Caki2 (cell line): ENCODE results near the gene FAT1. TPM values are rescaled to one million over a fixed set of nuclear protein-coding genes. Genes with fewer than 3 reads are reported as not detected.
A peak's percentile ranks its signal among the peaks of the same experiment; 100 is the strongest.

ENCODE experiments used
- DNase-seq: peaks from one replicate; pipeline ENCODE4 v3.0.0-alpha.2; 2015; ENCODE audit warnings: low read depth
- in situ Hi-C: cut with HindIII; loops from 2 replicates; pipeline ENCODE4 v1.10.0; 2016; ENCODE audit warnings: low sequenced_read_pairs, low pct_unique_long_range_greater_than_20kb, mixed read lengths
- total RNA-seq: library from RNA; depleted of rRNA; stranded (reverse); fragments of >200 nt; shearing (Covaris generic); gene quantifications from 2 replicates; pipeline ENCODE4 v1.2.3, GENCODE V29; 2014; ENCODE audit warnings: low replicate concordance

FAT1 gene
- total RNA-seq, 1 experiment from 2014 or later, result 107 TPM

- DNase-seq, result peak; percentile 94
- in situ Hi-C loops, result no loop called here
These were observed 80.0 kb downstream of the FAT1 start for GRCh38 chr4:186643501-186644310.

GRCh38 chr4:186642998-186643397 is 80.7 kb downstream of the FAT1 start:
- in situ Hi-C loops, result no loop called here
- DNase-seq, result no peak

DNA sequence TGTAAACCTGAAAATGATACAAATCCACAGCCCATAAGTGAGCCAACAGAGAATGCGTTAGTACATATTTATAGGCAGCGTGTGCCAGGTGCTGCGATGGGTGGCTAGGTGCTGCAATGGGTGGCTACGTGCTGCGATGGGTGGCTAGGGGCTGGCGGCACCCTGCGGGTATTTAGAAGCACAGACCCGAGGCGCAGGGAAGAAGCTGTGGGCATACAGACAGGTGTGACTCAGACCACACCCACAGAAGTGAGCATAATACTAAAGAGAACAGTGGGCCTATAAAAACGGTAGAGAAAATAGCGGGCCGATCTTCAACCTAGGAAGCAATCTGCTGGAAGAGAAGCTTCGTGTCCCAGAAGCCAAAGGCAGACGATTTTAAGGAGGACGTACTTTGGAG is 81.1 kb downstream of the FAT1 start:
- DNase-seq, result no peak
- in situ Hi-C loops, result no loop called here

- DNase-seq, result peak; percentile 95
- in situ Hi-C loops, result no loop called here
These were observed 89.0 kb downstream of the FAT1 start for GRCh38 chr4:186634591-186635128.

GRCh38 chr4:186633844-186634243 is 89.8 kb downstream of the FAT1 start:
- in situ Hi-C loops, result no loop called here
- DNase-seq, result no peak

- no peak for DNase-seq
- in situ Hi-C loops, result no loop called here
These were observed 93.5 kb downstream of the FAT1 start for GRCh38 chr4:186630128-186630527.

GRCh38 chr4:186628058-186628711 is 95.5 kb downstream of the FAT1 start:
- DNase-seq, result peak; percentile 29
- in situ Hi-C loops, result no loop called here

- in situ Hi-C loops, result no loop called here
- peak; percentile 62 for DNase-seq
These were observed 96.3 kb downstream of the FAT1 start for GRCh38 chr4:186627226-186627865.

GRCh38 chr4:186624951-186625350 is 98.7 kb downstream of the FAT1 start:
- in situ Hi-C loops, result no loop called here

GRCh38 chr4:186623546-186623945 is 100.1 kb downstream of the FAT1 start:
- in situ Hi-C loops, result no loop called here
- DNase-seq, result no peak

More at GRCh38 chr4:186624951-186625350, 98.7 kb downstream of the FAT1 start:
- peak; percentile 60 for DNase-seq

GRCh38 chr4:186622788-186623464 is 100.7 kb downstream of the FAT1 start:
- in situ Hi-C loops, result no loop called here

DNA sequence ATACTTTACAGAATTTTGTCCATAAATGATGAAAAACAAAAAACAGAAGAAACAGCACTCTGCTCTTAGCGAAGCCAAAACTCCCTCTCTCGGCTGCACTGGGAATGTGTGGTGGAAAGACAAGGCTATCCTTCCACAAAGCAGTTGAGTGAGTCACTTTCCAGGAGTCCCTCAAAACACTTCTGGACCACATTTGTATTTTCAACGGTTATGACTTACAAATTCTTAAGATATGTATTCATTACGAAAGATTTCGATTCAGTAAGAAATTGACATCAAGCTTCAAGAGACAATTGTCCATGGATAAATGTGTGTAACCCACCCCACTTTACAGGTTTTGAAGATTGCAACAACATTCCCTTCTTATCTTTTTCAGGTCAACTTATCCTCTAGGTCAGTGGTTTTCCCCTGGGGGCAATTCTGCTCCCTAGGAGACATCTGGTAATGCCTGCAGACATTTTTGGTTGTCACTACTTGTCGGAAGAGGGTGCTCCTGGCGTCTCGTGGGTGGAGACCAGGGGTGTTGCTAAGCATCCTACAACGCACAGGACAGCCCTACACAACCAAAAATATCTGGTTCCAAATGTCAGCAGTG is 101.6 kb downstream of the FAT1 start:
- in situ Hi-C loops, result no loop called here
- no peak for DNase-seq

More at GRCh38 chr4:186622788-186623464, 100.7 kb downstream of the FAT1 start:
- no peak for DNase-seq

DNA sequence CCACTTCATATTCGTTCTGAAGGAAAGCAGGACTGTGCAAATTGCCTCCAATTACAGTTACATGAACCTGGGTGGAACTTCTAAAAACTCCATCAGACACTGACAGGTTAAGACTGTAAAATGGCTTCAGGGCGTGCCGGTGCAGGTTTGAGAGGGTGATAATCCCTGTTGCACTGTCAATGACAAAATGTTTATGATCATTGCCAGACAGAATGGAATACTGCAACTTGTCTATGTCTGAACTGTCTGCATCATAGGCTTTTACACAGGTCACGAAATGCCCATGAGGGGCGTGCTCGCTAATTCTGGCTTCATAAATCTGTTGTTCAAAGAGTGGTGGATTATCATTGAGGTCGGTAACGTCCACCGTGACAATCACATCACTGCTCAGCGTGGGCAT is 104.6 kb downstream of the FAT1 start:
- in situ Hi-C loops, result no loop called here
- no peak for DNase-seq

DNA sequence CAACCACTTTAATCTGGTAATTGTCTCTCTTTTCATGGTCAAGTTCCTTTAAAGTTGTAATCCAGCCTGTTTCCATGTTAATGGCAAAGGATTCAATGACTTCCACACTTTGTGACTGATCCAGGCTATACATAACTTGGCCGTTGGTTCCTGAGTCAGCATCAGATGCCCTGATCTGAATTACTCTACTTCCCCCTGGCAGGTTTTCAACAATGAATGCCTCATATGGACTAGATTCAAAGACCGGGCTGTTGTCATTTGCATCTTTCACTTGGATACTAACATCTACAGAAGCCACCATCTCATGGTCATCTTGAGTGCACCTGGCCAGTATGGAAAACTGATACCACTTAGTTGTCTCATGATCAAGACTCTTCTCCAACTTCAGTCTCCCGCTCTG is 105.7 kb downstream of the FAT1 start:
- in situ Hi-C loops, result no loop called here
- no peak for DNase-seq

DNA sequence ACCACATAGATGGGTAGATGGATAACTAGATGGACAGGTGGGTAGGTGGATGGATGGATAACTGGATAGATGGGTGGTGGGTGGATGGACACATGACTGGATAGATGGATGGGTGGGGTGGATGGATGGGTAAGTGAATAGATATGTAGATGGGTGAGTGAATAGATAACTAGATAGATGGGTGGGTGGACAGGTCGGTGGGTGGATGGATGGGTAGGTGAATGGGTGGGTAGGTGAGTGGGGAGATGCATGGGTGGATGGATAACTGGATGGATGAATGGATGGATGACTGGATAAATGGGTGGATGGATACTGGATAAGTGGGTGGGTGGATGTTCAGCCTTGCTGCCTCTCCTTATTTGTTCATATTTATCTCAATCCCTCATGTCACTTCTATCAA is 116.2 kb downstream of the FAT1 start:
- in situ Hi-C loops, result no loop called here
- DNase-seq, result no peak

DNA sequence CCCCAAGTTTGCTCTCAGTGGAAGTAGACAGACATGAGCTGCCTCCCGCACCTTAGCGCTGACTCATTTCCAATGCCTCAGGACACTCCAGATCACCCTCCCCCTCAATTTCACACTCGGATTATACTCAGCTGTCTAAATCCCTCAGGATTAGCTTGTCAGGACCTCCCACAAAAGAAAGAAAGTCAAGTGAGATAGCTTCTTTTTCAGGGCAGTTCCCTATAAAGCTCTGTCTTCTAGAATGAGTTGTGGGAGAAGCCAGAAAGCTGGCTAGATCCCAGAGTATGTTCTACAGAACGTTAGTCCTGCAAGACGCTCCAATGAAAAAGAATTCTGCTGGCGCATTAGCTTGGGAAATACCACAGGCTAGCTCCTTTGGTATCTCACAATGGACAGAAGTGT is 117.1 kb downstream of the FAT1 start:
- no peak for DNase-seq
- in situ Hi-C loops, result no loop called here

DNA sequence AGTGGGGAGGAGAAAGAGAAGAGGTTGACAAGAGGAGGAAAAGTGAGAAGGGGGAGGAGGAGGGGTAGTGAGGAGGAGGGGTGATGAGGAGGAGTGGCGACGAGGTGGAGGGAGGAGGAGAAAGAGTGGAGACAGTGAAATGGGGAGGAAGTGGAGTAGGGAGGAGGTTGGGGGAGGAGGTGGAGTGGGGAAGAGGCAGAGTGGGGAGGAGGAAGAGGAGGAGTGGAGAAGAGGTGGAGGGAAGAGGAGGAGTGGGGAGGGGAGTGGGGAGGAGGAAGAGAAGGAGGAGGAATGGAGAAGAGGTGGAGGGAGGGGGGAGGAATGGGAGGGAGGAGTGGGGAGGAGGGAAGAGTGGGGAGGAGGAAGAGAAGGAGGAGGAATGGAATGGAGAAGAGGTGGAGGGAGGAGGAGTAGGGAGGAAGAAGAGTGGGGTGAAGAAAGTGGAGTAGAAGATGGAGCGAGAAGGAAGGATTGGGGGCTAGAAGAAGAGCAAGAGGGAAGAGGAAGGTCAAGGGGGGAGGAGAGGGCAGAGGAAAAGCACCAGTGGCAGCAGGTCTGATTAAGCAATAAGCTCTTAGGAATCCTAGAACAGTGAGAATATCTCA is 118.3 kb downstream of the FAT1 start:
- no peak for DNase-seq
- in situ Hi-C loops, result no loop called here
